NOMO-1 (cell line): Measurements from ENCODE around the gene ZBTB44.
A peak's percentile ranks its signal among the peaks of the same experiment; 100 is the strongest.
"Not testable (repeated sequence)": the region's sequence is repeated elsewhere in the genome, so short reads cannot be mapped to it uniquely, and the experiment has no call there.

Experiments used
- DNase-seq, 2 experiments: peaks; one replicate each; lab custom pipeline; 2025; ENCODE audit not compliant: unreplicated experiment in 2 of 2; lab: John Stamatoyannopoulos, UW

Gene ZBTB44

GRCh38 chr11:130202009-130202817 is 112.5 kb downstream of the ZBTB44 start:
- DNase-seq, result peak in 1 of 2 experiments; percentile 57

GRCh38 chr11:130201026-130201425 is 113.7 kb downstream of the ZBTB44 start:
- DNase-seq, result no peak

- no peak for DNase-seq
Measured at GRCh38 chr11:130199792-130200191, 114.9 kb downstream of the ZBTB44 start.

- DNase-seq, result no peak
Measured at GRCh38 chr11:130198964-130199363, 115.8 kb downstream of the ZBTB44 start.

- no peak for DNase-seq
Measured at GRCh38 chr11:130198292-130198691, 116.4 kb downstream of the ZBTB44 start.

- no peak for DNase-seq
Measured at GRCh38 chr11:130197386-130198035, 117.2 kb downstream of the ZBTB44 start.

GRCh38 chr11:130194241-130195023 is 120.3 kb downstream of the ZBTB44 start:
- no peak for DNase-seq

- not testable (repeated sequence) for DNase-seq
Measured at GRCh38 chr11:130193551-130193950, 121.2 kb downstream of the ZBTB44 start.

- no peak for DNase-seq
Measured at GRCh38 chr11:130192845-130193267, 121.9 kb downstream of the ZBTB44 start.

- DNase-seq, result no peak
Measured at GRCh38 chr11:130191896-130192295, 122.8 kb downstream of the ZBTB44 start.

- DNase-seq, result no peak
Measured at GRCh38 chr11:130190371-130190881, 124.3 kb downstream of the ZBTB44 start.

- DNase-seq, result no peak
Measured at GRCh38 chr11:130189492-130190210, 125.1 kb downstream of the ZBTB44 start.

GRCh38 chr11:130188585-130189347 is 126.0 kb downstream of the ZBTB44 start:
- DNase-seq, result no peak

- no peak for DNase-seq
Measured at GRCh38 chr11:130188047-130188446, 126.7 kb downstream of the ZBTB44 start.

- no peak for DNase-seq
Measured at GRCh38 chr11:130187096-130187495, 127.6 kb downstream of the ZBTB44 start.

GRCh38 chr11:130183878-130184610 is 130.7 kb downstream of the ZBTB44 start:
- no peak for DNase-seq

GRCh38 chr11:130181295-130182272 is 133.1 kb downstream of the ZBTB44 start:
- DNase-seq, result peak in 1 of 2 experiments; percentile 24

GRCh38 chr11:130180896-130181294 is 133.8 kb downstream of the ZBTB44 start:
- DNase-seq, result no peak
